ENCODE data around the gene OR1A1. TPM values are rescaled to one million over a fixed set of nuclear protein-coding genes. Genes with fewer than 3 reads are reported as not detected.

OR1A1 gene
- total RNA-seq, 1 experiment from 2014 or later, result not detected

Other genes with a start within 250 kb of the OR1A1 start
- not detected in 2 replicates for gene OR1D5, start 144.1 kb upstream of the OR1A1 start, total RNA-seq (2014; rRNA removed; shearing (Covaris generic))
- not detected in 2 replicates for gene OR1D2, start 103.2 kb upstream of the OR1A1 start, total RNA-seq (2014; rRNA removed; shearing (Covaris generic))
- not detected in 2 replicates for gene OR1G1, start 80.1 kb upstream of the OR1A1 start, total RNA-seq (2014; rRNA removed; shearing (Covaris generic))
- not detected in 2 replicates for gene OR1A2, start 10.1 kb upstream of the OR1A1 start, total RNA-seq (2014; rRNA removed; shearing (Covaris generic))
- gene OR3A1, start 90.7 kb downstream of the OR1A1 start, total RNA-seq (2014; rRNA removed; shearing (Covaris generic)), result not detected in 2 replicates
- gene OR3A2, start 178.6 kb downstream of the OR1A1 start, total RNA-seq (2014; rRNA removed; shearing (Covaris generic)), result not detected in 2 replicates
- gene OR1E1, start 190.7 kb downstream of the OR1A1 start, total RNA-seq (2014; rRNA removed; shearing (Covaris generic)), result not detected in 2 replicates
- not detected in 2 replicates for gene OR3A3, start 203.7 kb downstream of the OR1A1 start, total RNA-seq (2014; rRNA removed; shearing (Covaris generic))
- gene OR1E2, start 226.2 kb downstream of the OR1A1 start, total RNA-seq (2014; rRNA removed; shearing (Covaris generic)), result not detected in 2 replicates